HG03135 (cell line): ENCODE data around the gene COP1.

Experiments
- ATAC-seq: cut with Tn5 transposase; IDR thresholded peaks from one replicate; pipeline ENCODE4 v1.9.1; 2021; ENCODE audit warnings: mild to moderate bottlenecking, moderate library complexity; ENCODE audit not compliant: unreplicated experiment

COP1 gene

GRCh38 chr1:176201568-176201967 lies 5.5 kb downstream of the COP1 start:
- ATAC-seq = no peak

- ATAC-seq = no peak
Observed at GRCh38 chr1:176199707-176200106, 7.4 kb downstream of the COP1 start.

- no peak for ATAC-seq
Observed at GRCh38 chr1:176198413-176198812, 8.7 kb downstream of the COP1 start.

GRCh38 chr1:176196728-176197127 lies 10.4 kb downstream of the COP1 start:
- no peak for ATAC-seq

- no peak for ATAC-seq
Observed at GRCh38 chr1:176195547-176195946, 11.5 kb downstream of the COP1 start.

GRCh38 chr1:176193663-176194062 lies 13.4 kb downstream of the COP1 start:
- no peak for ATAC-seq

- ATAC-seq = peak; percentile 90
Observed at GRCh38 chr1:176193023-176193422, 14.1 kb downstream of the COP1 start.

- no peak for ATAC-seq
Observed at GRCh38 chr1:176188604-176189003, 18.5 kb downstream of the COP1 start.

- no peak for ATAC-seq
Observed at GRCh38 chr1:176187001-176187400, 20.1 kb downstream of the COP1 start.

- no peak for ATAC-seq
Observed at GRCh38 chr1:176183618-176184017, 23.5 kb downstream of the COP1 start.

GRCh38 chr1:176178316-176178715 lies 28.8 kb downstream of the COP1 start:
- no peak for ATAC-seq

- peak; percentile 80 for ATAC-seq
Observed at GRCh38 chr1:176177764-176178163, 29.3 kb downstream of the COP1 start.

GRCh38 chr1:176174108-176174507 lies 33.0 kb downstream of the COP1 start:
- ATAC-seq = no peak

GRCh38 chr1:176172215-176172614 lies 34.9 kb downstream of the COP1 start:
- no peak for ATAC-seq

- no peak for ATAC-seq
Observed at GRCh38 chr1:176167210-176167609, 39.9 kb downstream of the COP1 start.

- no peak for ATAC-seq
Observed at GRCh38 chr1:176165573-176165972, 41.5 kb downstream of the COP1 start.

- ATAC-seq = no peak
Observed at GRCh38 chr1:176164014-176164678, 42.9 kb downstream of the COP1 start.

- no peak for ATAC-seq
Observed at GRCh38 chr1:176159993-176160392, 47.1 kb downstream of the COP1 start.

- no peak for ATAC-seq
Observed at GRCh38 chr1:176157995-176158394, 49.1 kb downstream of the COP1 start.

- no peak for ATAC-seq
Observed at GRCh38 chr1:176149939-176150807, 56.9 kb downstream of the COP1 start.

GRCh38 chr1:176144526-176144925 lies 62.6 kb downstream of the COP1 start:
- ATAC-seq = no peak

GRCh38 chr1:176142973-176143372 lies 64.1 kb downstream of the COP1 start:
- ATAC-seq = no peak
